ENCODE results near the gene SQSTM1.
"Not testable (repeated sequence)": the region's sequence is repeated elsewhere in the genome, so short reads cannot be mapped to it uniquely, and the experiment has no call there.

The SQSTM1 gene

GRCh38 chr5:179858241-179858585 is 37.5 kb downstream of the SQSTM1 start:
- peak; percentile 29 to 50 for DNase-seq (ENCODE audit: low read depth in 2 of 2)

DNA sequence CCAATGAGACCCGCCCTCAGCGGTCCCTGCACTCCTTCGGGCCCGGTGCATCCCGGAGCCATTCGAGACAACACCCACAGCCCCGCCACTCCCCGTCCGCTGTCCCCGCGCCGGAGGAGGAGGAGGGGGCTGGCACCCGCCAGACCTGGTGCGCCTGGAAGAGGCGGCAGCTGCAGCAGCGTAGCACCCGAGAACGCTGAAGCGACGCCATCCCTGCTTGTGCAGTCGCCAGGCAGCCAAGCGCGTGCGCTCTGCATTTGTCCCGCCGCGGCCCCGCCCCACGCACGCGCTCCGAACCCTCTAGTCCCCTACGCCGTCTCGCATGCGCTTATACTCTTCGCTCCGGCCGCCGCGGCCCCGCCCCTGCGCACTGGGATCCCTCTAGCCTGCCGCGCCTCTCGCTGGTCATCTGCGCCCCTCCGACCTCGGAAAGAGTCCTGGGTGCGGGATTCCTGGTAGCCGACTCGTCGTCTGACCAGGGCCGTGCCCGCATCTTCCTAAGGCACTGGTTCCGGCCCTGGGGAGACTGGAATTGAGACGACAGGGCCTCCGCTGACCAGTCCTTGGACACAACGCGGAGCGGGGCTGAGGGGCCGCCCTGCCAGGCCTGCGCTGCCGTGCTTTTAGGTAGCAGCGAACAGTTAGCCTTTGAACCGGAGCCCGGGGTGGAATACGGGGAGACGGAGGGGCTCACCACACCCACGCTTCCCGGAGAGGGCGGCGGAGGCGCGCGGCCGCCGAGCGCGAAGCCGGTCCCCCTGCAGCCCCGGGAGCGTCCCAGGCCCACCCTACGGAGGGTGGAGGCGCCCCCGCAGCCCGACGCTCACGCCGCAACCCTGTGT is 38.1 kb downstream of the SQSTM1 start, which contains the start of gene MRNIP:
Gene MRNIP (minus strand): TSS at position 232 of the 842 bp plus-strand sequence. CDS start 21 bp downstream, at position 211.
- DNase-seq (ENCODE audit: low read depth in 2 of 2), result peak; percentile 81

- DNase-seq (ENCODE audit: low read depth in 2 of 2), result no peak
Measured at GRCh38 chr5:179860301-179860700, 39.6 kb downstream of the SQSTM1 start.

GRCh38 chr5:179862296-179862695 is 41.6 kb downstream of the SQSTM1 start:
- DNase-seq (ENCODE audit: low read depth in 2 of 2), result no peak

DNA sequence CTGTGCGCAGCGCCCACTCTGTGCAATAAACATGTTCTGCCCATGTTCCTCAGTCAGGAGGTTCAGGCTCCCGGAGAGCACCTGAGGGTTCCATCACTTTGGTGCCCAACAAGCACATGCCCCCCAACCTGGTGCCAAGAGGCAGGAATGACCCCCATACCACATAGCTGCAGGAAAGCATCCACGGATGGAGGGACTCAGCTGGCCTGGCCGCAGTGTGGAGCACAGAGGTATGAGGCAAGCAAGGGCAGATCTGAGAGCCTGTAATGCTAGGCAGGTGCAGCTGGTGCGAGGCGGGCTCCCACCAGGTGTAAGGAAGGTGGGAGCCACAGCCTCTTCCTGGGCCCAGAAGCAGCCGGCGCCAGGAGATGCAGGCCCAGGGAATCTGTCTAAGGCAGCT is 42.2 kb downstream of the SQSTM1 start:
- DNase-seq (ENCODE audit: low read depth in 2 of 2), result no peak

- no peak for DNase-seq (ENCODE audit: low read depth in 2 of 2)
Measured at GRCh38 chr5:179863449-179864085, 42.9 kb downstream of the SQSTM1 start.

DNA sequence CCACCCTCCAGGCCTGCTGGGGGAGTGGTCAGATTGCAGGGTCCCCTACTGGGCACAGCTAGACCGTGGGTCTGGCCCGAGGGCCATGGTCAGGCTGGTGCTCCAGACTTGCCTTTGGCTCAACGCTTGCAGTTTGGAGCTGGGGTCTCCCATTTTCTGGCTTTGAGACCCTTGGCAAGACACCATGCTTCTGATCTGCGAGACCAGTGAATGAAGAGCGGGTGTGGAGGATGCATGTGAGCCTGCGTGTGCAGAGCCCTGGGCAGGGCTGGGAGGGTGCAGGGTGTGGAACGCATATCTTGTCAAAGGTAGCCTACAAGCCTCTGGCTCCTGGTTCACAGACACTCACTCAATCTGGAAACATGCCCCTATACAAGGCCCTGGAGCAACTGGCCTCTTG is 44.0 kb downstream of the SQSTM1 start:
- DNase-seq (ENCODE audit: low read depth in 2 of 2), result no peak

GRCh38 chr5:179865491-179866240 is 45.0 kb downstream of the SQSTM1 start:
- DNase-seq (ENCODE audit: low read depth in 2 of 2), result no peak

GRCh38 chr5:179866241-179867078 is 45.8 kb downstream of the SQSTM1 start:
- no peak for DNase-seq (ENCODE audit: low read depth in 2 of 2)

DNA sequence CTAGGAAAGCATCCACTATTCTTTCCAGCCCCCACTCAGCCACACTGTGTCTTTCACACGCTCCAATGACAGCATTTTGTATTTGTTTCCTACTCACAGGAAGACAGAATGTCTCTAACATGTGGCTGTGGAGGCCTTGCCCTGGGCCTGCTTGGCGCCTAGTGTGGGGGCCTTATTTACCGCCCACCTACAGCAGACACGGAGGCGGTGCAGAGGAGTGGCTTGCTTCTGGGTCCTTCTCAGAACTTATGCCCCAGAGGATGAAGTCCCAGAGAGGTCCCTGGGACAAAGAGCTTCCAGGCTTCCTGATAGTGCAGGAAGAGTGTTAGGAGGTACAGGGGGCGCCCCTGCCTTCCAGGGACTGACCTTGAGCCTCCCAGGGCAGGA is 46.4 kb downstream of the SQSTM1 start:
- no peak for DNase-seq (ENCODE audit: low read depth in 2 of 2)

- DNase-seq (ENCODE audit: low read depth in 2 of 2), result no peak
Measured at GRCh38 chr5:179867476-179867875, 46.8 kb downstream of the SQSTM1 start.

GRCh38 chr5:179868541-179868940 is 47.8 kb downstream of the SQSTM1 start:
- DNase-seq (ENCODE audit: low read depth in 2 of 2), result no peak

DNA sequence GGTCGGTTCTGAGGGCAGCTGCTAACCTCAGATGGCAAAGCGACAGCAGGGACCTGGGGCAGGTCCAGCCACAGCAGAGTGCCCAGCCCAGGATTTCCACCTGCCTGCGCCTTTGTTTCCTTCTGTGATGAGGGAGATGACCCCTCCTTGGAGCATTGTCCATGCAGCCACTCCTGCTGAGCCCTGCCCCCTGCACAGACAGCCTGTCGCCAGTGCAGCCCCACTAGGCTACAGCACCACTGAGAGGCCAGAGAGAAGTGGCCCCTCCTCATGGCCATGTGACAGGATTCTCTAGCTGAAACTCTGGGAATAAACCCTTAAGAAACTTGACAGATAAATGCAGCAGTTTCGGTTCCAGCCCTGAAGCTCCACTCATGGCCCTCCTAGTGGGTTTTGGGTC is 48.4 kb downstream of the SQSTM1 start:
- DNase-seq (ENCODE audit: low read depth in 2 of 2), result no peak

- no peak for DNase-seq (ENCODE audit: low read depth in 2 of 2)
Measured at GRCh38 chr5:179869641-179870402, 49.1 kb downstream of the SQSTM1 start.

DNA sequence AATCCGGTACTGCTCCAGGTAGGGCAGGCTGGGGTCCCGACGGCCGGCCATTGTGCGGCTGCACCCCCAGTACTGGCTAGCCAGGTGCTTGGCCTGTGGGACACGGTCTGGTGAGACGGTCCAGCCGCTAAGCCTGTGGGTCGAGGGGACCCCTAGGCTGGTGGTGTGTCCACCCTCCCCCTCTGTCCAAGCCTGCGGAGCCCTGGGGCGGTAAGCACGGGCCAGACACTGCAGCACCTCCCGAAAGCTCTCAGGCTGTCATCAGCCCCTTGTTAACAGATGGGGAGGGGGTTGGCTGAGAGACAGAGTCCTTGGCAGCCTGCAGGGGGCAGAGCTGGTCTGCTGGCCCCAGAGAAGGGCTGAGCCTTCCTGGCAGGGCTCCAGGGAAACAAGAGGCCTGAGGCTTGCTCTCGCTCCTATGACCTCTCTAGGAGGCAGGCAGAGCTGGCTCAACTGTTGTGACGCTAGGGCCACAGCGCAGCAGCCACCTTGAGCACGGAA is 49.7 kb downstream of the SQSTM1 start:
- no peak for DNase-seq (ENCODE audit: low read depth in 2 of 2)

- DNase-seq (ENCODE audit: low read depth in 2 of 2), result no peak
Measured at GRCh38 chr5:179870952-179871351, 50.2 kb downstream of the SQSTM1 start.

- not testable (repeated sequence) for DNase-seq (ENCODE audit: low read depth in 2 of 2)
Measured at GRCh38 chr5:179871533-179871932, 50.8 kb downstream of the SQSTM1 start.

DNA sequence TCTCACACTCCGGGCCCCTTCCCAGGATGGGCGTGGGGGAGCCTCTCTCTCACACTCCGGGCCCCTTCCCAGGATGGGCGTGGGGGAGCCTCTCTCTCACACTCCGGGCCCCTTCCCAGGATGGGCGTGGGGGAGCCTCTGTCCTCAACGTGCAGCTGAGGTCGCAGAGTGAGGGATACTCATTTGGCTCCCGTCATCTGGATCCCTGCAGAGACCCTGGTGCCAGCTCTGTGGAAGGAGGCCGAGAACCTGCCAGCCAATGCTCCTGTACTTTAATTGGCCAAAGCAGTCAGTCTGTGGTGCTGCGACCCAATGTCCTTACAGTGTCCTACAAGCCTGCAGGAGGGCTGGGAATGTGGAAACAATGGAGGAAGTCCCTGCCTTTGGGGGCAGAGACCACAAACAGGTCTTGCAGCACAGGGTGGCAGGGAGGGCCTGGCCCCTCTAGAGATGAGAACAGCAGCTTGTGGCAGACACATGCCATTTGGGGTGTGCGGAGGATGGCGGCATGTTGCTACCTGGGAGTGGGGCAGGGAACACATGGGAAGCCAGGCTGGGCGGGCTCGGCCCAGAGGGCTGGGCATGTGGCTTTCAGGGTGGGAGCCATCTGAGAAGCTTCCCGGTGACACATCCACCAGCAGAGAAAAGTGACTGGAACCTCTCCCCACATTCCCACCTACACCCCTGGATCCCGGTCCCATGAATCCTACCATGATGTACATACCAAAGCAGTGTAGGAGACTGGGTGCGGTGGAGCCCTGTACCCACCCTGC is 51.5 kb downstream of the SQSTM1 start:
- DNase-seq (ENCODE audit: low read depth in 2 of 2), result no peak

DNA sequence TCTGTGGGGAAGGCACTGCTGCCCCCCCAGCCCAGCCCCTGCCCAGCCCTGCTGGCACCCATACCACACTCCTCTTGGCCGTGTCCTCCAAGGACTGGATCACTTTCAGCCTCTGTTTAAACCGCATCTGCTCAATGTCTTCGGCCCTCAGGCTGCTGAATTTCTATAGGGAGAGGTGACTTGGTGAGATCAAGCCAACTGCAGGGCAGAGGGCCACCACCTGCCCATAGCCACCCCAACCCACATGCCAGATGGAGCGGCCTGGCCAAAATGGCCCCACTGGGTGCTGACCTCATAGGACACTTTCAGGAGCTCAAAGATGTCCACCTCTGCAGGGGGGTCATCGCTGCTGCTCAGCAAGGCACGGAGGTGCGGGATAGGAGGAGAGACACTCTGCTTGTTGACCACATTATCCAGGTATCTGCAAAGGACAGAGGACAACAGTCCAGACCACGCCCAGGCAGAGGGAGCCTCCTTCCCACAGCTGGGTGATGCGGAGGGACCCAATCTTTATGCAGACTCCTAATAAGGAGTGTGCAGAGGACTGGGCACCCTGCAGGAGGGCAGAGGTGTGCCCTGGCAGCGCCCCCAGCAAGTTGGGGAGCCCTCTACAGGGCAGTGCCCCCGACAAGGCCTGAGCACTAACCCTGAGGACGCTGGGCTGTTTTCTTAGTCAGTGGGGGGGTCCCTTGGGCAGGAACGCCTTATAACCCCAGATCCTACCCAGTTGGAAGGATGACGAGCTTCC is 52.3 kb downstream of the SQSTM1 start:
- no peak for DNase-seq (ENCODE audit: low read depth in 2 of 2)

Measured in activated CD8-positive, alpha-beta memory T cell treated with anti-CD3 and anti-CD28 coated beads for 4 hours (primary cell).